IgD-negative memory B cell (primary cell): Measurements from ENCODE around the gene TRAF5. TPM values are rescaled to one million over a fixed set of nuclear protein-coding genes. Genes with fewer than 3 reads are reported as not detected.
"Not testable (repeated sequence)": the region's sequence is repeated elsewhere in the genome, so short reads cannot be mapped to it uniquely, and the experiment has no call there.

Source experiments
- H3K27ac Mint-ChIP-seq, 3 donors: one replicate each; pipeline ENCODE4 v1.8.0; 2020 to 2022; ENCODE audit warnings: mild to moderate bottlenecking in 3 of 3, mixed read lengths in 3 of 3, moderate library complexity in 1 of 3
- H3K27me3 Mint-ChIP-seq: one replicate; pipeline ENCODE4 v1.8.0; 2021; ENCODE audit warnings: mixed read lengths
- H3K36me3 Mint-ChIP-seq: one replicate; pipeline ENCODE4 v1.8.0; 2020; ENCODE audit warnings: mild to moderate bottlenecking, mixed read lengths
- H3K4me1 Mint-ChIP-seq, 3 donors: one replicate each; pipeline ENCODE4 v1.8.0; 2020 to 2022; ENCODE audit warnings: mixed read lengths in 3 of 3, mild to moderate bottlenecking in 1 of 3
- H3K4me3 Mint-ChIP-seq, 4 donors: one replicate each; pipeline ENCODE4 v1.8.0; 2020 to 2022; ENCODE audit warnings: mild to moderate bottlenecking in 4 of 4, mixed read lengths in 4 of 4, moderate library complexity in 3 of 4
- H3K9me3 Mint-ChIP-seq, 3 donors: one replicate each; pipeline ENCODE4 v1.8.0; 2020 to 2021; ENCODE audit warnings: mixed read lengths in 3 of 3, mild to moderate bottlenecking in 1 of 3
- polyA plus RNA-seq: library from polyadenylated mRNA; unstranded; fragments of 300-500 nt; fragmentation: Illumina TruSeq; gene quantifications from one replicate; pipeline ENCODE4 v1.2.3, GENCODE V29; 2021

TRAF5 gene
- polyA plus RNA-seq, 1 donor from 2014 or later, result 78.6 TPM

DNA sequence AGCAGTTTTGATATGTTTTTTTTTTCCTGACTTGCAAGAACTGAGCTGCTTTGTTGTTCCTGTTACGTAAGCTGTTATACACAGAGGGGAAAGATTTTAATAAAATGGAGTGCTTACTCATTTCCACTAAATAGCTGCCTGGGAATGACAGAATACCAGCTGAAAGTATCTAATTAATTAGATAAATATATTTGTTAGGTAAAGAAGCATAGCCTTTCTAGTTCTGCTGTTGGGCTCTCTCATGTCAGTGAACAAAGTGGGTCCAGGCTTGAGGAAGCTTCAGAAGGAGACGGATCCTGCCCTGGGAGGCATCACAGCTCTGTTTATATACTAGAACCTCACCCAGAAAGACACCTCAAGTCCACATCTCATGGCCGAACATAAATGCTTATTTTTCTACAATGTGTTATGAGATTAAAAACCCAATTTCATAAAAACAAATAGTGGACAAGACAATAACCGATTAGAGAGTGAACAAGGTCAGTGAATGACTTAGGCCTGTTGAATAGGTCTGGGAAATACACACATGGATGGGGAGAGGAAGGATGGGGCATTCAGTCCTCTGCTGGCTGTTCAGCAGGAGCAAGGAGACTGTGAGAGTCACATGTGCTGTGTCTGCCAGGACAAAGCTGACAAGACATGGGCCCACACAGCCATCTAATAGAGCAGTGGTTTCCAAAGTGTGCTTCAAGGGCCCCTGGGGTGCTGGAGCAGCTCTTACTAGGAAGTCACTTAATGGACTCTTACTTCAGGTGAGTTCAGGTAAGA, 20.6 kb downstream of the TRAF5 start:
- Mint-ChIP-seq H3K27me3 (no peaks in the 10 kb centered on the region), H3K4me1 (peaks cover 62 to 73% (median 67%) of the 10 kb centered on the region in 3 donors), H3K27ac (peak overlapping the region; percentile 15 to 75 (median 68)), H3K9me3 (peaks cover 0 to 4% (median 0%) of the 10 kb centered on the region in 3 donors), H3K4me3 (peak overlapping the region in 1 of 4 donors; percentile 13), H3K36me3 (peaks cover 4% of the 10 kb centered on the region)

DNA sequence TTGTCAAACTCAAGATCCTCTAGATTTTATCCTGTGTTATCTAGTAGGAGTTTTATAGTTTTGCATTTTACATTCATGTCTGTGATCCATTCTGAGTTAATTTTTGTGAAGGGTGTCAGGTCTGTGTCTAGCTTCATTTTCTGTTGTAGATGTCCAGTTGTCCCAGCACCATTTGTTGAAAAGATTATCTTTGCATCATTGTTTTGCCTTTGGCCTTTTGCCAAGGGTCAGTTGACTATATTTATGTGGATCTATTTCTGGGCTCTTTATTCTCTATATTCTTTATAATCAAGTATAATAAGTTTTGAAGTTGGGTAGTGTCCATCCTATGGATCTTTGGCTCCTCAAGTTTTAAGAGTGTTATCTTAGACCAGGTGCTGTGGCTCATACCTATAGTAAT, 21.9 kb downstream of the TRAF5 start:
- Mint-ChIP-seq H3K9me3 (peaks cover 0 to 4% (median 0%) of the 10 kb centered on the region in 3 donors), H3K4me1 (peaks cover 62 to 71% (median 64%) of the 10 kb centered on the region in 3 donors), H3K36me3 (peaks cover 7% of the 10 kb centered on the region), H3K4me3 (no peak overlapping the region), H3K27ac (peak overlapping the region in 1 of 3 donors; percentile 80), H3K27me3 (no peaks in the 10 kb centered on the region)

DNA sequence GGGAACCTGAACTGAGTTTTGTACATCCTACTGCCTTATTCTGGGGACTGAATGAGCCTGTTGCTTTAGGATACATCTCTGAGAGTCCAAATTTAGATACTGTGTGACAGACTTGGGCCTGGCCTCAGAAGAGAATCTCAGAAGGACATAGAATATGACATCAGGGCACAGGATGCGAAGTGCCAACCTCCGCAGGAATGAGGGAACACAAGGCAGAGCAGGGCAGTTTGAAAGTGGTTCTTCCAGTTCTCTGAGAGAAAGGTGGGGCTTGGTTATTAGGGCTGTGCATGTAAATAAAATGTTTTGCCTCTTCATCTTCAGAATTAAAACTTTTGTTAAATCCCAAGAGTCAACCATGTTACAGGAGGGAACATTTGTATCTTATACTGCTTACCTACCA, 23.1 kb downstream of the TRAF5 start:
- Mint-ChIP-seq H3K4me3 (peak overlapping the region in 1 of 4 donors; percentile 65), H3K36me3 (peaks cover 7% of the 10 kb centered on the region), H3K4me1 (peaks cover 59 to 68% (median 67%) of the 10 kb centered on the region in 3 donors), H3K27me3 (no peaks in the 10 kb centered on the region), H3K9me3 (peaks cover 0 to 4% (median 0%) of the 10 kb centered on the region in 3 donors), H3K27ac (peak overlapping the region; percentile 46 to 92 (median 52))

DNA sequence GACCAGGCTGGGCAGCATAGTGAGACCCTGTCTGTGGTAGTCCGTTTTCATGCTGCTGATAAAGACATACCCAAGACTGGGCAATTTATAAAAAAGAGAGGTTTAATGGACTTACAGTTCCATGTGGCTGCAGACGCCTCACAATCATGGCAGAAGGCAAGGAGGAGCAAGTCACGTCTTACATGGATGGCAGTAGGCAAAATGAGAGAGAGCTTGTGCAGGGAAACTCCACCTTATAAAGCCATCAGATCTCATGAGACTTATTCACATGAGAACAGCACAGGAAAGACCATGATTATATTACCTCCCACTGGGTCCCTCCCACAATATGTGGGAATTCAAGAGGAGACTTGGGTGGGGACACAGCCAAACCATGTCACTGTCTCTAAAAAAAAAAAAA, 25.4 kb downstream of the TRAF5 start:
- Mint-ChIP-seq H3K4me3 (peak overlapping the region in 2 of 4 donors; percentile 61 to 82), H3K4me1 (peaks cover 53 to 58% (median 55%) of the 10 kb centered on the region in 3 donors), H3K27ac (peak overlapping the region; percentile 68 to 82 (median 69))
- H3K36me3 Mint-ChIP-seq, H3K9me3 Mint-ChIP-seq, H3K27me3 Mint-ChIP-seq: not testable (repeated sequence)

DNA sequence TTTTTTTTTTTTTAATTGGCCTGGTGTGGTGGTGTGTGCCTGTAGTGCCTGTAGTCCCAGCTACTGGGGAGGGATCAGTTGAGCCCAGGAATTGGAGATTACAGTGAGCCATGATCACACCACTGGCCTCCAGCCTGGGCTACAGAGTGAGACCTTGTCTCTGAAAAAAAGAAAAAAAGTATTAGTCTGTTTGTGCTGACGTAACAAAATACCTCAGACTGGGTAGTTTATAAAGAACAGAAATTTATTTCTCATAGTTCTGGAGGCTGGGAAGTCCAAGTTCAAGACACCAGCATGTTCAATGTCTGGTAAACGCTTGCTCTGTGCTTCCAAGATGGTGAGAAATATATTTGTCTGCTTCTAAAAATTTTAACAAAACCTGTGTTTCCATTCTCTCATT, 25.8 kb downstream of the TRAF5 start:
- no peaks in the 10 kb centered on the region for H3K27me3 Mint-ChIP-seq
- H3K4me3 Mint-ChIP-seq, result peak overlapping the region in 3 of 4 donors; percentile 54 to 95 (median 89)
- peaks cover 7% of the 10 kb centered on the region for H3K36me3 Mint-ChIP-seq
- H3K9me3 Mint-ChIP-seq, result peaks cover 0 to 4% (median 0%) of the 10 kb centered on the region in 3 donors
- peaks cover 50 to 55% (median 51%) of the 10 kb centered on the region in 3 donors for H3K4me1 Mint-ChIP-seq
- H3K27ac Mint-ChIP-seq, result peak overlapping the region; percentile 21 to 89 (median 51)

DNA sequence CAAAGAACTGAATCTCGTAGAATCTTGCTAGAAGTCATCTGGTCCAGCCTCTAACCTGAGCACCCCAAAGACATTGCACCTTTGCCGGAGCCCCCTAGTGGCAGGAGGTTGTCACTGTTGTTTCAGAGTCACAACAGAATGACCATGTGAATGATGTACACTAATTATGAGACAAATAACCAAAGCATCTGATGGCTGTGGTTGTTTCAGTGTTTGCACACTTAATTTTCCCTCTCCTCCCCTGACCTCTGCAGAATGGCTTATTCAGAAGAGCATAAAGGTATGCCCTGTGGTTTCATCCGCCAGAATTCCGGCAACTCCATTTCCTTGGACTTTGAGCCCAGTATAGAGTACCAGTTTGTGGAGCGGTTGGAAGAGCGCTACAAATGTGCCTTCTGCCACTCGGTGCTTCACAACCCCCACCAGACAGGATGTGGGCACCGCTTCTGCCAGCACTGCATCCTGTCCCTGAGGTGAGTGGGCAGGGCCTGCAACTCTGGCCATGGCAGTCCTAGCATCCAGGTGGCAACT, 26.4 kb downstream of the TRAF5 start:
- peaks cover 0 to 4% (median 0%) of the 10 kb centered on the region in 3 donors for H3K9me3 Mint-ChIP-seq
- H3K36me3 Mint-ChIP-seq, result peaks cover 7% of the 10 kb centered on the region
- no peaks in the 10 kb centered on the region for H3K27me3 Mint-ChIP-seq
- peaks cover 44 to 49% (median 49%) of the 10 kb centered on the region in 3 donors for H3K4me1 Mint-ChIP-seq
- H3K27ac Mint-ChIP-seq, result peak overlapping the region; percentile 21 to 89 (median 51)
- H3K4me3 Mint-ChIP-seq, result peak overlapping the region; percentile 54 to 95 (median 79)

DNA sequence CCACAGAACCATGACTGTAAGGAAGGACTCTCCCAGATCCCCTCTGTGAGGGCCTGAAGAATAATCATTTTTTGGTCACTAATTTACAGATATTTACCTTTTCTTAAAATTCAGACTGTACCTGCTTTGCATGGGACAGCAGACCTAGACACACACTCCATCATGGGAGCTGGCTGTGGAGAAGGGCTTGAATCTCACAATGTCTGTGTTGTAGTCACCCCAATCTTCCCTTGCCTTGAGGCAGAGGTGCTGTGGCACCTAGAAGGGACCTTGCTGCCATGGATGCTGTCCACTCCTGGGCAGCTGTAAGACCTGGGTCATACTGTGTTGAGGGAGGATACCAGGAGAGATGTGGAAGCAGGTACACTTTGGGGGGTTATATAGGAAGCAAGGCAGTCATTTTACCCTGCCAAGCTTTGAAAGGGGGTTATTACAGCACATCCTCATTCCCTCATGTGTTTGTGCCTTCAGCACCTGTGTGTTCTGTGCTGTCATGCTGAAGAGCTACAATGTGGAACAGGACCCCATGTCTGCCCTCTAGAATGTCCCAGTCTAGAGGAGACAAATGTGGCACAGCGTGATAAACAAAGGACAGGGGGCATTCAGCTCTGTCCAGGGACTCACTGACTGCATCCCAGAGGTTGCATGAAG, 27.1 kb downstream of the TRAF5 start:
- peaks cover 3% of the 10 kb centered on the region for H3K36me3 Mint-ChIP-seq
- peaks cover 0 to 4% (median 0%) of the 10 kb centered on the region in 3 donors for H3K9me3 Mint-ChIP-seq
- peak overlapping the region in 3 of 4 donors; percentile 54 to 95 (median 89) for H3K4me3 Mint-ChIP-seq
- H3K27ac Mint-ChIP-seq, result peak overlapping the region; percentile 21 to 89 (median 51)
- H3K4me1 Mint-ChIP-seq, result peaks cover 44 to 46% (median 45%) of the 10 kb centered on the region in 3 donors
- no peaks in the 10 kb centered on the region for H3K27me3 Mint-ChIP-seq

DNA sequence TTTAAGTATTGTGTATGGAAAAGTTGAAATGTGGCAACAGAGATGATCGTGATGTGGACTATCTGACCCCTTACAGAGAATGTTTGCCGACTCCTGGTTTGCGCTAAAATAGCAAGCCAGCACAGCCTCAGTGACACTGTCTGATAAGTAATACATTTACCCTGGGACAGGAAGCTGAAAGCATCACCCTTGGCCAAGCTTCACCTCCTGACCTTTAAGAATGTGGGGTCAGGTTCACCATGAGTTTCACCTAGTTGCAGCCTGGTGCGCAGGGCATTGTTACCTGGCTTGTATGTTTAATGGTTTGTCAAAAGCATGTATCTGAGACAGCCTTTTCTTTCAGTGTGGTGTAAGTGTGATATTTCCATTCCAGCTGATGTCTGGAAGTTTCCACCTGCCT, 29.2 kb downstream of the TRAF5 start:
- peaks cover 0 to 4% (median 0%) of the 10 kb centered on the region in 3 donors for H3K9me3 Mint-ChIP-seq
- H3K27me3 Mint-ChIP-seq, result no peaks in the 10 kb centered on the region
- peaks cover 3% of the 10 kb centered on the region for H3K36me3 Mint-ChIP-seq
- no peak overlapping the region for H3K4me3 Mint-ChIP-seq
- peaks cover 31 to 34% (median 33%) of the 10 kb centered on the region in 3 donors for H3K4me1 Mint-ChIP-seq
- H3K27ac Mint-ChIP-seq, result peak overlapping the region in 1 of 3 donors; percentile 95

DNA sequence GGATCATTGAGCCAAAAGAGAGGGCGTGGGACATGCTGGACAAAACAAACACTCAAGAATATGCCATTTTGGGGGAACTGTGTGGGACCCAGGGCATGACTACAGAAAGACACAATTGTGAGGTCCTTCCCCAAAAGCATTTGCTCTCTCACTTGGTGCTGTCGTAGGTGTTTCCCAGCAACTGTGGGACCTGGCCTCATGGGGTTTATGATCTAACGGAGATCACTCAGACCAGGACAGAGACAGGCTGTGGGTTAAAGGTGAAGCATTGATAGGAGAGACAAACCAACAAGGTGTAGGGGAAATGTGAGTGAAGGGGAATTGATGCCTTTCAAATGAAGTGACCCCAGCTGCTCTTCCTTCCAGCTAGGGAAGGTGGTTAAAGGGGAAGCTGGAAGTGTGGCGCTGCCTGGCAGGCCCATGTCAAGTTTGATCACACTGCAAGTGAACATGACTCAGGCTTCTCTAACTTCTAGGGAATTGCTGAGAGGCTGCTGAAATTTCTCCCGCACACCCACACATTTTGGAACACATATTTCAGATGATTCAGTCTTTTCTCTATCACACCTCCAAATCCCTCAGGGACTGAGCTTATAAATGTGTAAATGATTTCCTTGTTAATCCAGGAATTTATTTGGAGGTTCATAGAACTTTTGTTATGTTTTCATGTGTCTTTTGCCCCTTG, 30.2 kb downstream of the TRAF5 start:
- no peaks in the 10 kb centered on the region for H3K27me3 Mint-ChIP-seq
- H3K36me3 Mint-ChIP-seq, result peaks cover 3% of the 10 kb centered on the region
- H3K4me3 Mint-ChIP-seq, result no peak overlapping the region
- H3K4me1 Mint-ChIP-seq, result peaks cover 23 to 26% (median 26%) of the 10 kb centered on the region in 3 donors
- peak overlapping the region in 2 of 3 donors; percentile 18 to 95 for H3K27ac Mint-ChIP-seq
- peaks cover 0 to 2% (median 0%) of the 10 kb centered on the region in 3 donors for H3K9me3 Mint-ChIP-seq

DNA sequence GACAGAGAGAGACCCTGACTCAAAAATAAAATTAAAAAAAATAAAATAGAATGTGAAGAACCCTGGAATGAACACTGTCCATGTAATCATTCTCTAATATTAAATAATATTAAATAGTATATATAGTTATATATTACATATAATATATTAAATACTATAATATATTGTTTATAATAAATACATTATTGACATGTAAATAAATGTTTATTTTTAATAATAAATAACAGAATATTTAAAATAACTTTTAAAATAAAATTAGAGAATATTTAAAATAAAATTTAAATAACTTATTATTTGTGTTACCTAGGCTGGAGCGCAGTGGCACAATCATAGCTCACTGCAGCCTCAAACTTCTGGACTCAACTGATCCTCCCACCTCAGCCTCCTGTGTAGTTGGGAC, 32.1 kb downstream of the TRAF5 start:
- Mint-ChIP-seq H3K4me1 (peaks cover 9 to 13% (median 12%) of the 10 kb centered on the region in 3 donors), H3K36me3 (no peaks in the 10 kb centered on the region), H3K27ac (no peak overlapping the region)

DNA sequence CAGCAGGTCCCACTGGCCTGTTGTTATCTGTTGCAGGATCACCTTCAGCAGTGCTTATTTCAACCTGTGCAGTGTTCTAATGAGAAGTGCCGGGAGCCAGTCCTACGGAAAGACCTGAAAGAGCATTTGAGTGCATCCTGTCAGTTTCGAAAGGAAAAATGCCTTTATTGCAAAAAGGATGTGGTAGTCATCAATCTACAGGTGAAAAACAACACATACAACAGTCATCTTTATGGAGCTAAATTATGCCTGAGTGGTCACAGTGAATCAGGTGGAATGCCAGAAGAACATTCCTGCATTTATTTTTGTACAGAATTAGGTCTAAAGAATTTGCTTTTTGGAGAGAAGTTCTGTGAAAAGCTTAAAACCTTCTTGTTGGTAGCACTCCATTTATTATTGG, 33.2 kb downstream of the TRAF5 start:
- peak overlapping the region in 2 of 3 donors; percentile 4 to 65 for H3K27ac Mint-ChIP-seq
- no peaks in the 10 kb centered on the region for H3K36me3 Mint-ChIP-seq
- no peak overlapping the region for H3K4me3 Mint-ChIP-seq
- H3K4me1 Mint-ChIP-seq, result peaks cover 3 to 9% (median 4%) of the 10 kb centered on the region in 3 donors
- no peaks in the 10 kb centered on the region for H3K9me3 Mint-ChIP-seq
- no peaks in the 10 kb centered on the region for H3K27me3 Mint-ChIP-seq

More for the DNA sequence above, 32.1 kb downstream of the TRAF5 start:
- H3K27me3 Mint-ChIP-seq, result no peaks in the 10 kb centered on the region
- H3K9me3 Mint-ChIP-seq, result no peaks in the 10 kb centered on the region
- no peak overlapping the region for H3K4me3 Mint-ChIP-seq

DNA sequence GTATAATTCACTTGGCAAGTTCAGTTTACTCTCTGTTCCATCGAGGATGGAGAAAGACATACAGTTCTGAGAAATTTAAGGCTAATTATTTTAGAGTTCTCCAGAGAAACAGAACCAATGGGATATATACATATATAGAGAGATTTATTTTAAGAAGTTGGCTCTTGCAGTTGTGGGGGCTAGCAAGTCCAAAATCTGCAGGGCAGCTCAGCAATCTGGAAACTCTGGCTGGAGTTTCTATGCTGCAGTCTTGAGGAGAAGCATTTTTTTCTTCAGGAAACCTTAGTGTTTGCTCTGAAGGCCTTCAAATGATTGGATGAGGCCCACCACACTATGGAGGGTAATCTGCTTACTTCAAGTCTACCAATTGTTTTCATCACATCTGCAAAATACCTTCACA, 34.6 kb downstream of the TRAF5 start:
- Mint-ChIP-seq H3K4me1 (peaks cover 0 to 5% (median 0%) of the 10 kb centered on the region in 3 donors), H3K9me3 (no peaks in the 10 kb centered on the region)

DNA sequence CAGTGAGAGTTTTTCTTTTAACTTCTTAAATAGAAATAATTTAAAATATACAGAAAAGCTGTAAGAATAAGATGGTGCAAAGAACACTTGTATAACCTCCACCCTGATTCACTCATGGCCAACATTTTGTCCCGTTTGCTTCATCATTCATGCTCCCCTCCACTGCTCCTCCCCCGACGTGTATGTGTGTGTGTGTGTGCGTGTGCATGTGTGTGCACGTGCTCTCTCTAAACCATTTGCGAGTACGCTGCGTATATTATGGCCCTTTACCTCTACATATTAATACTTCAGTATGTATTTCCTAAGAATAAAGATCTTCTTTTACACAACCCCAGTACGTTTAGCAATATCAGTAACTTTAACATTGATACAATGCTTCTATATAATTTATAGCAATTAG, 43.0 kb downstream of the TRAF5 start:
- peak overlapping the region in 1 of 3 donors; percentile 60 for H3K27ac Mint-ChIP-seq
- H3K27me3 Mint-ChIP-seq, result no peaks in the 10 kb centered on the region
- peaks cover 7% of the 10 kb centered on the region for H3K36me3 Mint-ChIP-seq
- H3K4me3 Mint-ChIP-seq, result no peak overlapping the region
- no peaks in the 10 kb centered on the region for H3K9me3 Mint-ChIP-seq
- H3K4me1 Mint-ChIP-seq, result peaks cover 1 to 6% (median 3%) of the 10 kb centered on the region in 3 donors

More for the DNA sequence above, 34.6 kb downstream of the TRAF5 start:
- Mint-ChIP-seq H3K4me3 (no peak overlapping the region), H3K27me3 (no peaks in the 10 kb centered on the region), H3K36me3 (no peaks in the 10 kb centered on the region), H3K27ac (peak overlapping the region in 1 of 3 donors; percentile 12)

DNA sequence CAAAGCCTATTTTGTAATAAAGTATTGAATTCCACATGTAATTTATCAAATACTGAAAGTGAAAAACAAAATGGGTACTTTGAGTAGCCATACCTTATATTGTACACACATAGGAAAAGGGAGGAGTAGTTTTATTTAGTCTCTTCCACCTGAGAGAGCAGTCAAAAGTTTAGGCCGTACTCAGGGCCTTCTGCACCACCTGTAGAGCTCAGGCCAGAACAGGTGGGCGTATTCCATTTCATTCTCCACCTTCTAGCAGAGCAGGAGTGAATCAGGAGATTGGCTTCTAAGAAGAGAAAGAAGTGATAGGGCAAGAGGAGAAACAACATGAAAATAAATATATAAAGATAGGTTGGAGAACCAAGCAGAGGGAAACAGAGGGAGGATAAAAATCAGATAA, 44.0 kb downstream of the TRAF5 start:
- Mint-ChIP-seq H3K27ac (peak overlapping the region in 2 of 3 donors; percentile 32 to 42), H3K36me3 (peaks cover 7% of the 10 kb centered on the region), H3K4me1 (peaks cover 1 to 6% (median 3%) of the 10 kb centered on the region in 3 donors), H3K9me3 (no peaks in the 10 kb centered on the region), H3K4me3 (no peak overlapping the region), H3K27me3 (no peaks in the 10 kb centered on the region)
